Progenitor cell of endocrine pancreas (in vitro differentiated cells): ENCODE data around the gene LLCFC1. TPM values are rescaled to one million over a fixed set of nuclear protein-coding genes. Genes with fewer than 3 reads are reported as not detected.

Experiments
- DNase-seq: peaks from one replicate; pipeline ENCODE4 v3.0.0; 2021; ENCODE audit warnings: low spot score; ENCODE audit not compliant: unreplicated experiment
- H3K27ac Mint-ChIP-seq: 2 replicates; pipeline ENCODE4 v1.8.0; 2021; ENCODE audit warnings: mild to moderate bottlenecking, moderate library complexity, mixed read lengths
- H3K27me3 Mint-ChIP-seq: 2 replicates; pipeline ENCODE4 v1.8.0; 2021; ENCODE audit warnings: mixed read lengths
- H3K36me3 Mint-ChIP-seq: 2 replicates; pipeline ENCODE4 v1.8.0; 2022; ENCODE audit warnings: mixed read lengths; ENCODE audit not compliant: insufficient read depth
- H3K4me1 Mint-ChIP-seq: 2 replicates; pipeline ENCODE4 v1.8.0; 2021; ENCODE audit warnings: low read depth, mixed read lengths
- H3K4me3 Mint-ChIP-seq: 2 replicates; pipeline ENCODE4 v1.8.0; 2021; ENCODE audit warnings: low read depth, mild to moderate bottlenecking, moderate library complexity, mixed read lengths
- H3K9me3 Mint-ChIP-seq: 2 replicates; pipeline ENCODE4 v1.8.0; 2021; ENCODE audit warnings: low read depth, mixed read lengths
- total RNA-seq: library from RNA; stranded (reverse); gene quantifications from 2 replicates; pipeline ENCODE4 v1.2.1, GENCODE V29; 2021
- TF ChIP-seq, protein P1 (sequence below): fragments of 200-600 bp; sonication (generic); IDR thresholded peaks from one replicate; pipeline ENCODE4 v1.5.0; 2021; ENCODE audit warnings: antibody characterized with exemption, mild to moderate bottlenecking; ENCODE audit not compliant: unreplicated experiment

LLCFC1 gene
- total RNA-seq, 1 donor from 2014 or later, result not detected

DNA sequence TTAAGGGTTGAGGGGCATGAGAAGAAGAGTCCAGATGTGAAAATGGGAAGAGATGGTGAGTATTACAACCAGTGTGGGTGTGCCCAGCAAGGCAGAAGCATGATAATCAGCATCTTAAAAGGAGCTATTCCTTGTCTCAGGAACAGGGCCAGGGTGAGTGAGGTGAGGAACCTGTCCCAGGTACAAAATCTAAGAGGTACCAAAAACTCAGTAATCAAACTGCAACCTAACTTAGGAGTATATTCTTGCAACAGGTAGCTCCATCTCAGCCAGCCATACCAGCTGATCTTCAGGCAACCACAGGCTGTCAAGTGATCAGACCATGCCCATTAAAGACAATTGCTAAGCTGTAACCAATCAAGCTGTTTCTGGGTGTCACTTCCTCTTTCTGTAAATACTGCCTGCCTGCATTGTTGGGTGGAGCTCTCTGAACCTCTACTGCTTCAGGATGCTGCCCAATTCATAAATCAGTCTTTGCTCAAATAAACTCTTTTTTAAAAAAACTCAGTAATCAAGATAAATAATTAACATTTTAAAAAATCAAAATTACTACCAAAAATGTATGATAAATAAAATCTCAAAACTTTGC is 15.5 kb downstream of the LLCFC1 start:
- Mint-ChIP-seq H3K9me3 (peaks cover 14% of the 10 kb centered on the region), H3K27ac (no peak overlapping the region), H3K4me3 (no peak overlapping the region), H3K36me3 (peaks cover 5% of the 10 kb centered on the region), H3K27me3 (peaks cover 23% of the 10 kb centered on the region), H3K4me1 (peaks cover 18% of the 10 kb centered on the region)
- TF ChIP-seq, protein P1, sequence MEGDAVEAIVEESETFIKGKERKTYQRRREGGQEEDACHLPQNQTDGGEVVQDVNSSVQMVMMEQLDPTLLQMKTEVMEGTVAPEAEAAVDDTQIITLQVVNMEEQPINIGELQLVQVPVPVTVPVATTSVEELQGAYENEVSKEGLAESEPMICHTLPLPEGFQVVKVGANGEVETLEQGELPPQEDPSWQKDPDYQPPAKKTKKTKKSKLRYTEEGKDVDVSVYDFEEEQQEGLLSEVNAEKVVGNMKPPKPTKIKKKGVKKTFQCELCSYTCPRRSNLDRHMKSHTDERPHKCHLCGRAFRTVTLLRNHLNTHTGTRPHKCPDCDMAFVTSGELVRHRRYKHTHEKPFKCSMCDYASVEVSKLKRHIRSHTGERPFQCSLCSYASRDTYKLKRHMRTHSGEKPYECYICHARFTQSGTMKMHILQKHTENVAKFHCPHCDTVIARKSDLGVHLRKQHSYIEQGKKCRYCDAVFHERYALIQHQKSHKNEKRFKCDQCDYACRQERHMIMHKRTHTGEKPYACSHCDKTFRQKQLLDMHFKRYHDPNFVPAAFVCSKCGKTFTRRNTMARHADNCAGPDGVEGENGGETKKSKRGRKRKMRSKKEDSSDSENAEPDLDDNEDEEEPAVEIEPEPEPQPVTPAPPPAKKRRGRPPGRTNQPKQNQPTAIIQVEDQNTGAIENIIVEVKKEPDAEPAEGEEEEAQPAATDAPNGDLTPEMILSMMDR, result no peak
- no peak for DNase-seq

GRCh38 chr7:142956951-142957623 is 17.8 kb downstream of the LLCFC1 start:
- H3K27me3 Mint-ChIP-seq, result peaks cover 28% of the 10 kb centered on the region
- peak overlapping the region; percentile 90 for H3K27ac Mint-ChIP-seq
- H3K4me3 Mint-ChIP-seq, result no peak overlapping the region
- peaks cover 20% of the 10 kb centered on the region for H3K9me3 Mint-ChIP-seq
- no peak for DNase-seq
- peaks cover 5% of the 10 kb centered on the region for H3K36me3 Mint-ChIP-seq
- peaks cover 23% of the 10 kb centered on the region for H3K4me1 Mint-ChIP-seq
- TF ChIP-seq, protein P1, result no peak

- peaks cover 28% of the 10 kb centered on the region for H3K4me1 Mint-ChIP-seq
- H3K4me3 Mint-ChIP-seq, result no peak overlapping the region
- no peak for DNase-seq
- H3K9me3 Mint-ChIP-seq, result peaks cover 20% of the 10 kb centered on the region
- H3K27me3 Mint-ChIP-seq, result peaks cover 28% of the 10 kb centered on the region
- peaks cover 5% of the 10 kb centered on the region for H3K36me3 Mint-ChIP-seq
- TF ChIP-seq, protein P1, result no peak
- H3K27ac Mint-ChIP-seq, result peak overlapping the region; percentile 15
Observed at GRCh38 chr7:142957723-142958122, 18.4 kb downstream of the LLCFC1 start.

DNA sequence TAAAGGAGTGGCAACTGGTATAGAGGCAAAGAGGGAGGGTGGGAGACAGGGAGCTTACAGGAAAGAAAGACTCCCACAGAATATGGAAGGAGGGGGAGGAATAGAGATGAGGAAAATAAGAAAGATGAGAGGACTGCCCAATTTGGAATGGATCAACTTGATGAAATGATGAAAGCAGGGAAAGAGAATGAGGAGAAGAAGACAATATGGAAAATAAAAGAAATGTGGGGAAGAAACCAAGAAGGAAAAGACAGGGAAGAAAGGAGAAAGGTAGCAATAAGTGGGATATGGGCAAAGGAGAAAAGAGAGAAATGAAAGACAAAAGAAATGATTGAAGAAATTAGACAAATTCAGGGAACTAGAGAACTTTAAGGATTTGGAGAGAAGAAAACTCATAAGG is 19.9 kb downstream of the LLCFC1 start:
- no peak for DNase-seq
- peaks cover 2% of the 10 kb centered on the region for H3K36me3 Mint-ChIP-seq
- H3K4me1 Mint-ChIP-seq, result peaks cover 34% of the 10 kb centered on the region
- peaks cover 17% of the 10 kb centered on the region for H3K9me3 Mint-ChIP-seq
- no peak overlapping the region for H3K4me3 Mint-ChIP-seq
- H3K27ac Mint-ChIP-seq, result no peak overlapping the region
- TF ChIP-seq, protein P1, result no peak
- peaks cover 26% of the 10 kb centered on the region for H3K27me3 Mint-ChIP-seq

DNA sequence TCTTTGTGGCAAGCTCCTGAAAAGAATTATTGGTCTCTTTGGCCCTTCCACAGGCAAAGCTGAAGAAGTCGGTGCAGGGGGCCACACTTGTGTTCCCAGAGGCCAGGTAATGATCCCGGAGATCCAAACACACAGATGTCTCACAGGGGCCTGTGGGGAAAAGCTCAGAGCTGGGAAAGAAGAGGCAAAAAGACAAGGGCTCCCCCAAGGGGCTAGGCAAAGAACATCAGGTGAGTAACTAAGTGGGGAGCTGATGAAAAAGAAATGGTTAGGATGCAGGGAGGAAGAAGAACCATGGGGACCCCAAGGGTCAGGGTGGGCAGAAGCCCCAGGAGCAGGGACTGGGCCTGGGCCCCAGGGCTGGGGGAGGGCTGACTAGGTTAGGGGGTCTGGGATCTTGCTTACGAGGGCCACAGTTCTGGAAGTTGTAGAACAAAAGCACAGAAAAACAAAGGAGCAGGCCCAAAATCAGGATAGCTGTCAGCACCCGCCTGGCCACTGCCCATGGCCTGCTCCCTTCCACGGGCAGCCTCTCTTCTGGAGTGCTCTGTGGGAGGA is 21.8 kb downstream of the LLCFC1 start:
- DNase-seq, result no peak

More for the DNA sequence above, 21.8 kb downstream of the LLCFC1 start:
- peaks cover 34% of the 10 kb centered on the region for H3K4me1 Mint-ChIP-seq
- H3K9me3 Mint-ChIP-seq, result peaks cover 7% of the 10 kb centered on the region
- H3K4me3 Mint-ChIP-seq, result no peak overlapping the region
- peaks cover 26% of the 10 kb centered on the region for H3K27me3 Mint-ChIP-seq
- H3K36me3 Mint-ChIP-seq, result no peaks in the 10 kb centered on the region
- no peak overlapping the region for H3K27ac Mint-ChIP-seq
- TF ChIP-seq, protein P1, result no peak
